NOMO-1 treated with DMSO at 0.1 percent for 48 hours (cell line): Measurements from ENCODE around the gene OSGEP.
"Not testable (repeated sequence)": the region's sequence is repeated elsewhere in the genome, so short reads cannot be mapped to it uniquely, and the experiment has no call there.

Experiments
- DNase-seq: peaks from one replicate; lab custom pipeline; 2025; ENCODE audit not compliant: unreplicated experiment; lab: John Stamatoyannopoulos, UW

Gene OSGEP

DNA sequence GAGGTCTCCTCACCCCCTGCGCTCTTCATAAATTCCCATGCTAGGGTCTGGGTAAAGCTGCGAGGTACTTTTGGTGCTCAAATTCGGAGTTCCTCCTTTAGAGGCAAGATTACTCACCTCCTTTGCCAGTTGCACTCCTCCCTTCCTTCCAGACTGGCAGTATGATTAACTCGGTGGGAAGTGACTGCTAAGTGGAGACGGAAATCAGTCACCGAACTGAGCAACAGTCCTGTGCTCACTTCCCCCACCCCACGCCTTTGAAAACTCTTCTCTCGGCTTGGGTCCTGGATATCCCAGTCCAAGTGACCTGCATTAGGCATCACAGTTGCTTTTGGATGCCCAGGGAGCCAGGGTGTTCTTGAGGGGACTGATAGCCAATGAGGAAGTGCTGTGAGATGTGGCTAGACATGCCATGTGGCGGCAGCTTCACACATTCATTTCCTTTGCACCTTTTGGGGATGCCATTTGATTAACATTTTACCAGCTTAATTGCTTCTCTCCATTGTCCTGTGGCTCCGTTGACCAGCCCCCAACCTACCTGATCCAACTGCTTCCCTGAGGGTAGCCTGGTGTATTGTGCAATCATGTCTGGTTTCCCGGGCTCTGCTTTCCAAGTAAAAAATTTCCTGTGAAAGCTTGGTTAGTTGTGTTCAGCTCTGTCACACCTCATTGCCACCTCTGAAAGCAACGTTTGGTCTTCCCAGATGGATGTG, 15.4 kb upstream of the OSGEP start:
- DNase-seq = peak; percentile 92

DNA sequence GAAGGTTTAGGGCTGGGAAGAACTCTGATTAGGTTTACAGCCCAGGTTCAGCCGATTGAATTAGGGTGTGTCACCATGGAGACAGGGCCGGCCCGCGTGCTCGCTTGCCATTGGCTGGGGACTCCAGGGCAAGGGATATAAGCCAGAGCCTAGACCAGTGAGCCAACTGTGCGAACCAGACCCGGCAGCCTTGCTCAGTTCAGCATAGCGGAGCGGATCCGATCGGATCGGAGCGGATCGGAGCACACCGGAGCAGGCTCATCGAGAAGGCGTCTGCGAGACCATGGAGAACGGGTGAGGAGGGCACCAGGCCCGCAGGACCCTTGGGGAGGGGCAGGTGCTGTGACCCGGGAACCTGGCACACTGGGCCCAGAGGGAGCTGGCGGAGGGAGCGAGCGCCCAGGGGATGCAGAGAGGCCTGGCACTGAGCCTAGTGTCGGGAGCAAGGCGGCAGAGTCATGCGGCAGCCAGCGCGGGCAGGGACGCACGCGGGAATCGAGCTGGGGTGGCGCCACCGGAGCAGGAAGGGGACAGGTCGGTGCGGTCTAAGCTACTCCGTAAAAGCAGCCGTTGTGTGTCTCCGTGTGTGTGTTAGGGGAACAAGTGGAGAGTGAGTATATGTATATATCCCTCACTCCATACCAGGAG, 14.8 kb upstream of the OSGEP start, which contains the start of gene PNP:
PNP (plus strand) TSS at position 165 of the 648 bp plus-strand sequence; CDS start at position 284, 119 bp downstream.
- peak; percentile 86 for DNase-seq

DNA sequence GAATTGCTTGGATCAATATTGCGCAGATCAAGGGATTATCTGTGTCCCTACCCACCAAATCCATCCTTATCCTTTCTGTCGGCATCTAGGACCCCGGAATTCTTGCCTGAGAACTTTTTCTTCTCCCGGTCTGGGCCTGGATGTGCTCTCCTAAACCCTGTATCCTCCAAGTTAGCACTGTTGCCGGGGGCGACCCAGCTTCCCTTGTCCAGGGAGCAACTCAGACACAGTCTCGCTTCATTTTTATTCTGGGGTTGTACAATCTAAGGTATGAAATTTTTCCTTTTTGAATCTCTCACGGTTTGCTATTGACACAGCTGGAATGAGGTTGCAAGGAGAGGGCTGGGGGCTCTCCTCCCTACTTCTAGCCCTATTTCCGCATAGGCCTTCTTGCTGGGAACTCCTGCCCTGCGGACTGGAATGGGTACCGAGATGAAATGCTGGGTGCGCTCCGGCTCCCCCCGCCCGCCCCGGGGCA, 14.2 kb upstream of the OSGEP start:
- no peak for DNase-seq

DNA sequence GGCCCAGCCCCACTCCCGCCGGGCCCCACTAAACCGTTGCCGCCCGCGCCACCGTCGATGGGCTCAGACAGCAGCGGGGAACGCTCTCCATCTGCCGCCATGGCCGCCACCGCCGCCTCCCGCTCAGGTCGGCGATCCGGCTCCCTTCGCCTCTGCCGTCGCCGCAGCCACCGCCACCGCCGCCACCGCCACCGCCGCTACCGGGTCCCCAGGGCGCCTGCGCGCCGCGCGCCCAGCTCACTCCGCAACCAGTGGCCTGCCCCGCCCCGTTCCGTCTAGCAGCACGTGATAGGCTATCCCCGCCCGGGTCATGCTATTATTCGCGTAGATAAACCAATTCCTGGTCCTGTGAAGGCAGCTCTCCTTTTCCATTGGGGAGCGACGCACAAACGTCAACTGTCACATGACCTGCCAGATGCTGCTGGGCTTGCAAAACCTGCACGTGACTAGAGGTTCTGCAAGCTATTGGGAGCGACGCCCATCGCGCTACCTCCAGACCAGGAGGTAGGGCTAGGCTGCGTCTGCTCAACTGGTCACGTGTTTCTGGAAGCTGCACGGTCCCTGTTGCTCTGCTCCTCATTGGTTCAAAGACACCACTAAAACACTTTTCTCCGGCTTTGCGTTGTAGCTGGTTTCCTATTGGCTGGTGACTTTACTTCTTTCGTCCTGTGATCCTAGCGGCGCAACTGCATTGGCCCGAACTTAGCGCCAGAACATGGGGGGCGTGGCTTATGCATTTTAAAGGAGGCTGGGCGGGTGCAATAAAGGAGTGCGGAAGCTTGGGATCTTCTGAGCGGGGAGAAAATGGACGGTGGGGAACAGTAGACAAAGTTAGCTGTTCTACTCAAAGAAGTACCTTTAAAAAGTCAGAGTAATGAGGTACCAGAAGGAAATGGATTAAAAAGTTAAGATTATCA, 6.9 kb upstream of the OSGEP start, which contains the start of gene PIP4P1:
PIP4P1 (minus strand) TSS at position 210 of the 917 bp plus-strand sequence; CDS start at position 101, 109 bp downstream.
- peak; percentile 100 for DNase-seq

DNA sequence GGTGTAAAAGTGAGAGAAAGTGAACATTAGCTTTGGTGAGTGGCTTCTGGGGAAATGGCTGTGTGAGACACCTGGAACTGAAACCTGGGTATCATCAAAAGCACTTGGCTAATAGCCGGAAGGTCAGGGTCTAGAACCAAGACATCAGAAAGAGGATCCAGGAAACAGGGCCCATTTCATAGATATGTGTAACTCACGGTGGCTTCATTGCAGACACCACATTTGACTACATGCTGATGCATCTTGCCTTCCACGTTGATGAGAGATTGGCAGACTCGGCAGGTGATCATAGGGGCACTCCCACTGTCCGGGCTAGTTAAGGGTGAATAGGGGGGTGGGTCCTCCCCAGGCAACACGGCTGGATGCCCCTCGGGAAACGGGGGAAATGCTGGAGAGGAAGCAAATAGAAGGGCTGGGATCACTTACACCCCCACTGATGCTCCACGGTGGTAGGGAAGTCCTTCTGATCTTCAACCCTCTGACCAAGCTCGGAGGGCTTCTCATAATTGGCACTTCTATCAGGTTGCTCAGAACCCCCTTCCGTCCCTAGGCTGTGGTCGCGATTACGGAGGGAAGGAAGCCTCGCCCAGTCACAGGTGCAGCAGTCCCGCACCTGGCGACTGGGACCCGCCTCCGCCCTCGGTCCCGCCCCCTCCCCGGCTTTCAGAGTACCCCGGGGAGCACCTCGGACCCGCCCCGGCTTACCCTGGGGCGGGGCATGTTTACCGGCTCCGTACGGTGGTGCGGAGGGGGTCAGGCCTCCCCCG, 6.0 kb upstream of the OSGEP start:
- peak; percentile 33 for DNase-seq

DNA sequence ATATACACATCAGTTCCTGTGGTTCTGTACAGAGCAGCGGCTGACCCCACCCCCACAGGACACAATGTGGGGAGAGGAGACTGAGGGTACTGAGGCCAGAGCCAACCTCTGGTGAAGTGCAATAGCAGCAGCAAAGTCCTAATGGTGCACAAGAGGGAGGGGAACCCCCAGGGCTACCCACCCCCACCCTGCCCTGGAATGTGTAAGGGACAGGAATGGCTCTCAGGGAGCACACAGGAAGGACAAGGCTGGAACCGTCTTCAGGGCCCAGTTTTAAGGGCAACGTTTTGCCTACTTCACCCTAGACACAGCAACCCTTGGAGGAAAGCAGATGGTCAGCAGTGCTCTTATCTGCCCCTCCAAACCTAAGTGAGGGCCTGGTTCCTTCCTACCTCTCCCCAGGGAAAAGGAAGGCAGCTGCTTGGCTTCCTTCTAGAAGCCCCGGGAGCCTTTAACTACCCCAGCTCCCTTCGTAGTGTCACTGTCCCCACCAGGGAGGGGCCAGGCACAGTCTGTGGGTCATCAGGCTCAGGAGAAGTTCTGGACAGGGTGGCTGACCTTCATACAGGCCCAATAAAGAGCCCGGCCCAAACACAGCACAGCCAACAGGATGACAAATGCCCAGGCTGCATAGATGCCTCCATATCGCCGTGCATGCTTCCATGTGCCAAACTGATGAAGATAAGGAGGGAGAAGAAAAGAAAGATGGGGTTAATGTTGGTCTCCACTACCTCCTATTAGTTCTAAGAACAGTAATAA, 3.6 kb upstream of the OSGEP start:
- no peak for DNase-seq

DNA sequence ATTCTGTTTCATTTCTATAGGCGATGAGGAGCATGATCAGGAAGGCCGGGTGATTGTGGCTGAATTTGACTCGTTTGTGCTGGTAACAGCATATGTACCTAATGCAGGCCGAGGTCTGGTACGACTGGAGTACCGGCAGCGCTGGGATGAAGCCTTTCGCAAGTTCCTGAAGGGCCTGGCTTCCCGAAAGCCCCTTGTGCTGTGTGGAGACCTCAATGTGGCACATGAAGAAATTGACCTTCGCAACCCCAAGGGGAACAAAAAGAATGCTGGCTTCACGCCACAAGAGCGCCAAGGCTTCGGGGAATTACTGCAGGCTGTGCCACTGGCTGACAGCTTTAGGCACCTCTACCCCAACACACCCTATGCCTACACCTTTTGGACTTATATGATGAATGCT, 2.4 kb upstream of the OSGEP start:
- DNase-seq = peak; percentile 5

DNA sequence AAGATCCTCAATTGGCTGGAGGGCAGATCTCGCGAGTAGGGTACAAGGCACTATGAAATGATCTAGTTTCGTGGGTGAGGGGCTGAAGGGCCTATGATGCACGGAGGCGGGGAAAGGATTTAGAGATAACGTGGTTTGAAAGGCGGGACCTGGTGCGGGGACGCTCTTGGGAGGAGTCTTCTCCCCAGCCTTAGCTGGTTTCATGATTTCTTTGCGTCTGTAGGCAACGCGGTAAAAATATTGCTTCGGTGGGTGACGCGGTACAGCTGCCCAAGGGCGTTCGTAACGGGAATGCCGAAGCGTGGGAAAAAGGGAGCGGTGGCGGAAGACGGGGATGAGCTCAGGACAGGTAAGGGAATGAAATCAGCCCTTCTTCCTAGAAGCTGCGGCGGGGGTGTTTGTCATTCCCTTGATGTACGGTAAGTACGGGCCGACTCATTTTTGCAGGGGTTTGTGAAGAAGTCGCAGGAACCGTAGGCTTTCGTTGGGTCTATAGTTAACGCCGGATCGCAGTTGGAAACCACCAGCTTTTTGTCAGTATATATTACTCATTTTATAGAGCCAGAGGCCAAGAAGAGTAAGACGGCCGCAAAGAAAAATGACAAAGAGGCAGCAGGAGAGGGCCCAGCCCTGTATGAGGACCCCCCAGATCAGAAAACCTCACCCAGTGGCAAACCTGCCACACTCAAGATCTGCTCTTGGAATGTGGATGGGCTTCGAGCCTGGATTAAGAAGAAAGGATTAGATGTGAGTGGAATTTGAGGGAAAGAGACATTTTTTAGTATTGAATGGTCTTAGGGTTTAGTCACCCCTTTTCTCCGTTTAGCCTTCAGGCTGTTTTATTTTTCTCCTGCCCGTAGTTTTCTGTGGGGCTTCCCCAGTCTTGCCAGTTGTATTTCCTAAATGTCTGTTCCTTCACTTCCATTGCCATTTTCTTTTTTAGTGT, 1.0 kb upstream of the OSGEP start:
- DNase-seq = peak; percentile 82

DNA sequence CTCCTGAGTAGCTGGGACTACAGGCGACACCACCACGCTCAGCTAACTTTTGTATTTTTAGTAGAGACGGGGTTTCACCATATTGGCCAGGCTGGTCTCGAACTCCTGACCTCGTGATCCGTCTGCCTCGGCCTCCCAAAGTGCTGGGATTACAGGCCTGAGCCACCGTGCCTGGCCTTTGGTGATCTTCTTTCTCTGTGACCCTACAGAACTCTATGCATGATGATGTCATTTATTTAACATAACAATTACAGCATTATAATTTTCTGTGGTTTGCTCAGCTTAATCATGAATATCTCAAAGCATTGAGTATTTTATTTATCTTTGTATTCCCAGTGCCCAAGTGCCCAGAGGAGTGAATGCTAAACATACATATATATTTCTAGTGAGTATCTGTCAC, 1.8 kb downstream of the OSGEP start:
- DNase-seq = not testable (repeated sequence)

DNA sequence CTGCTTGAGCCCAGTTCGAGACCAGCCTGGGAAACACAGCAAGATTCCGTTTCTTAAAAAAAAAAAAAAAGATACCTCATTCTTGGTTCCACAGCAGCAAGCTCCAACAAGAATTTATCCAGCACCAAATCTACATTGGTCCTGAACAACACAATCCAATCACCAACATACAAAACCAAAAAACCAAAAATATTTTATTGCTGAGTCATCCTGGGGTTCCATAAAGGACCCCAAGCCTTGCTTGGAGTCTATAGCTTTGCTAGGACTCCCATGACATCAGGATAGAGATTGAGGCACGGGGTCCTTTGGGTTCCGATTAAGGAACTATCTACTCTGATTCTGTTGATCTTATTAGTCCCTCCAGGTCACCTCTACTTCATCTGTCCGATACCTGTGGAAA, 7.7 kb downstream of the OSGEP start:
- no peak for DNase-seq

DNA sequence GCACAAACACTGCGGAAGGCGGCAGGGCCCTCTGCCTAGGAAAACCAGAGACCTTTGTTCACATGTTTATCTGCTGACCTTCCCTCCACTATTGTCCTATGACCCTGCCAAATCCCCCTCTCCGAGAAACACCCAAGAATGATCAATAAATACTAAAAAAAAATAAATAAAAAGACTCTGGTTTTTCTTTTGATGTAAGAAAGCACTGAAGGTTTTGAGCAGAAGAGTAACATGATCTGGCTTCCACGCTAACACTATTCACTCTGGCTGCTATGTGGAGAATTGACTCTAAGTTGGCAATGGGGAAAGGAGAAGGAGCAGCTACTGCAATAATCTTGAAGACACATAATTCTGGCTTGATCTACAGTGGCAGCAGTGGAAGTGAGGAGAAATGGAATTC, 11.0 kb downstream of the OSGEP start:
- not testable (repeated sequence) for DNase-seq

DNA sequence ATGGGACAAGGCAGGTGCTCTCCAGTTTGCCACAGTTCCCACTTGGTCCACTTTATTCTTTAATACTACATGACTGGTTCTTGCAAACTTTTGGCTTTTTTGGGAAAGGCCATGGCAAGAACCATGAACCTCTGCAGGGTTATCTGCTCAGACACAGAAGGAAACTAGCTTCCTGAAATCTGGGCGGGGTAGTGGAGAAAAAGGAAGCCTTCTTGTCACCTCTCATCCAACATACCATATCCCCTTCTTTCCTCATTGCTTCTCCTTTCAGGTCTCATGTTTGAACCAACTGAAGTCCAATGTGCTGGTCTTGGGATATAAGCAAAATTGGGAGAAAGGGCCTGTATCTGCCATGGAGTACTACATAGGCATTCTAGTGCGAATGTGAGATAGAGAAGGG, 13.2 kb downstream of the OSGEP start:
- no peak for DNase-seq

DNA sequence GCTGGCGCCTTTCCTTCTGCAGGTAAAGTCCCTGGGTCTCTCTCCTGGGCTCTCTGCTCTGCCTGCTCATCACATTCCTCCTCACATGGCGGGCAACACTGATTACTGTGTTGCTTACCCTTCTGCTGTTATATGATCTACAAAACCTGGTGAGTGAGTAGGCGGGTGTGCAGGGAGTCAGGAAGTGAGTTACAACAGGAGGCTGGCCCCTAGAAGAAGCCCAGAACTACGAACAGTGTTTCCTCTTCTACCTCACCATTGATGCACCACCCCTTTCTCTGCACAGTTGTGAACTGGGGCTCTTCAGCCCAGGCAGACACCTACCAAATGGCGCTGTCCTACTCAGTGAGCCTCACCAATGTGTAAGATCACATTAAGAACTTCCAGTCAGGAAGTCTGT, 13.7 kb downstream of the OSGEP start:
- peak; percentile 60 for DNase-seq

DNA sequence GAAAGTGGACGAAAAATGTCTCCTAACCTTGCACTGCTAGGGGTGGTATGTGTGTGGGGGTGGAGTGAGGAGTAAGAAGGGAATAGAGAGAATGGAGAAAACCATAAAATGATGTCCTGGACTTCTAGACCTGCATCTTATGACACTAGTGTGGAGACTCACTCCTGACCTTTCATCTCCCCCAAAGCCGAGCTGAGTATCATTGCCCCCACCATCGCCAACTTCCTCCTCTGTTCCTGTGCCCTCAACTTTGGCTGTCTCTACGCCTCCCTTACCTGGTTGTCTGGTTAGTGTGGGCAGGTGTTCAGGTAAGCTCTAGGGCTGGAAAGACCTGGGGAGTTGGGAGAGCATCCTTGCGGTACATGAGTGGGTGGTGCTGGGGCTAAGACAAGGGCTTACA, 14.1 kb downstream of the OSGEP start:
- DNase-seq = no peak

DNA sequence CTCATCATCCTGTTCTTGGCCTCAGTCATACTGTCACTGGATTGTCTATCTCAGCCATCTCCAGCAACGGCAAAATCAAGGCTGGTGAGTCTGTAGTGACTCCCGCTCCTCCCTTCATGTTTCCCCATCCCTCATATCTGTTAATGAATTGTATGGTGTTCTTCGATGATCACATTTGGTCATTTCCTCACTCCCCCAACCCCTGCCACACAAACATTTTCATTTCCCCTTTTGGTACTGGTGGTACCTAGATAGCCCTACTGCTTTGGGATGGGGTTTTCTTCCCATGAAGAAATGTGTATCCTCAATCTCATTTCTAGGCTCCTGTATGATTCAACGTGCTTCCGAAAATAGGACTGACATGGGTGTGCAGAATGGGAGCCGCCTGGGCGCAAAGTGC, 15.9 kb downstream of the OSGEP start:
- peak; percentile 57 for DNase-seq

DNA sequence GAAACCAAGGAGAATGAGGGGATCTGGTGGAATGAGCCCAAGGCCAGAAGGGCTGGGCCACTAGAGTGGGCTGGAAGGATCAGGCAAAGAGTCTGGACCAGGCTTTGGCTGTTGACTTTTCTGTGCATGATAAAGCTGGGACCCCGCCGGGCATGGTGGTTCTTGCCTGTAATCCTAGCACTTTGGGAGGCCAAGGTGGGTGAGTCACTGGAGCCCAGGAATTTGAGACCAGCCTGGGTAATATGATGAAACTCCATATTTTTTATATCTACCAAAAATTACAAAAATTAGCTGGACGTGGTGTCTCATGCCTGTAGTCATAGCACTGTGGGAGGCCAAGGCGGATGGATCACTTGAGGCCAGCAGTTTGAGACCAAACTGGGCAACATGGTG, 18.3 kb downstream of the OSGEP start:
- DNase-seq = no peak

DNA sequence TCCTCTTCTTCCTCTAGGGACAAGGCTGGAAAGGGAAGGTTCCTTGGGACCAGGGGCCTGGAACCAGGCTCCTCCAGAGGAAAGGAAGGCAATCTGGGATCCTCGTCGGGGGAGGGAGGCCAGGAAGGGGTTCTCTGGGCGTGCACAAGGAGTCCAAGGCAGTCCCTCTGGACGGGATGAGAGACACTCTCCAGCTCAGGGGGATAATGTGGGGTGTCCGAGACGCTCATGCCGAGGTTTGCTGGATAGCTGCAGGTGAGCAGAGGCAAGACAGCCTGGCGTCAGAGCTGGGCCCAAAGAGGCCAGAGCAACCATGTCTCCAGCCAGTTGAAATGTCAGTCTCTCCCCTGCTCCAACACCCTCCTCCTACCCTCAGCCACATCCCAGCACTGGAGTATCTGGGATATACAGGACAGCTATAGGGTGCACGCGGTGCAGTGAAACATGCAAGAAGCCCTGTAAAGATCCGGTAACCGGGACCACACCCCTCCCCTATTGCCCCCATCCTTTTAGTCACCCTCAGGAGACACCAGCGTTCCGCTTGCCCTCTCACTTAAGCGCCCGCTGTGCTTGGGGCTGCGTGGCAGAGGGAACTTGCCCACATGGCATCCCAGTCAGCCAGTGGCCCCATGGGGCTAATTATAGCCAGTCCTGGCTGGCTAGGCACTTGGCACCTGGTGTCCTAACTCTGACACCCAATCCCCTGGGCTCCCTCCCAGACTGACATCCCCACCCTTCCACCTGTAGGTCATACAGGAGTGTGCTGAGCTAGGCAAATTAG, 18.8 kb downstream of the OSGEP start, which contains the start of gene KLHL33:
KLHL33 (minus strand) TSS at position 585 of the 781 bp plus-strand sequence; CDS start at position 230, 355 bp downstream.
- no peak for DNase-seq
